ENCODE data around the gene HTR3D. TPM values are rescaled to one million over a fixed set of nuclear protein-coding genes. Genes with fewer than 3 reads are reported as not detected.

Gene HTR3D
- total and polyA plus RNA-seq, 10 of the 15 experiments (the other 5 are each of a cell fraction or from before 2014, with no cell fraction given), result not detected

- H3K36me3 ChIP-seq (ENCODE audit: control insufficient read depth in 2 of 2, insufficient read depth in 2 of 2, low read length in 1 of 2), result no peaks in the 10 kb centered on the region
- no peak for DNase-seq (ENCODE audit: low read depth, low spot score)
- no peaks in the 10 kb centered on the region for H3K9me3 ChIP-seq (replicated peaks; ENCODE audit: control insufficient read depth, insufficient read depth, low read length)
- H3K79me2 ChIP-seq (ENCODE audit: control insufficient read depth, insufficient read depth, low read length), result no peaks in the 10 kb centered on the region
- ChIA-PET SMC1A (ENCODE audit: uncharacterized antibody, unreplicated experiment) (interaction anchor here (1.2 to 1.4 kb wide), 2 partner anchors 10 to 162 kb away, joined by 3 read pairs; no protein-coding TSS in a partner anchor), CTCF (interaction anchor here (1.3 kb wide), 1 partner anchor 14 kb away, joined by 4 read pairs; no protein-coding TSS in a partner anchor), POLR2A (no interaction called here), RAD21 (ENCODE audit: unreplicated experiment) (no interaction called here)
- WGBS (ENCODE audit: insufficient coverage, insufficient replicate concordance, low lambda C conversion rate, missing lambda C conversion rate), result 28% methylated on average over 9 of the region's 9 CpGs
- H3K9ac ChIP-seq (ENCODE audit: control insufficient read depth, insufficient read depth, low read length), result no peak overlapping the region
- H3K27ac ChIP-seq (ENCODE audit: control insufficient read depth, insufficient read depth), result no peak overlapping the region
- no peak overlapping the region for H3K4me2 ChIP-seq (ENCODE audit: control insufficient read depth, insufficient read depth)
- intact Hi-C loops (cut with micrococcal nuclease; ENCODE audit: unreplicated experiment), result no loop called here
- H4K20me1 ChIP-seq (ENCODE audit: control insufficient read depth, insufficient read depth), result no peaks in the 10 kb centered on the region
- BruUV-seq (replicated peaks), result no TSS peak
- in situ Hi-C loops (cut with MboI), result no loop called here
- no peaks in the 10 kb centered on the region; a peak in 2 of 4 replicates for H3K27me3 ChIP-seq (replicated peaks in 1 of 2; ENCODE audit: control insufficient read depth in 2 of 2, insufficient read depth in 2 of 2, low read length in 1 of 2)
- ATAC-seq, result no peak
- no peak overlapping the region for H3K4me3 ChIP-seq
- FAIRE-seq, result no peak
- H3K4me1 ChIP-seq (ENCODE audit: control insufficient read depth, insufficient read depth, low read length), result no peaks in the 10 kb centered on the region
- TF ChIP-seq TCF3 (IDR thresholded peaks at IDR 0.05; ENCODE audit: borderline replicate concordance, insufficient read depth, low read depth, low read length), result no peak
- H2AFZ ChIP-seq (ENCODE audit: control insufficient read depth, low read depth, low read length), result no peak overlapping the region
These were observed 26.5 kb downstream of the HTR3D start for GRCh38 chr3:184058029-184058428.

- Histone ChIP-seq H3K4me1 (ENCODE audit: control insufficient read depth, insufficient read depth, low read length) (no peaks in the 10 kb centered on the region), H3K36me3 (ENCODE audit: control insufficient read depth in 2 of 2, insufficient read depth in 2 of 2, low read length in 1 of 2) (no peaks in the 10 kb centered on the region), H3K79me2 (ENCODE audit: control insufficient read depth, insufficient read depth, low read length) (no peaks in the 10 kb centered on the region), H4K20me1 (ENCODE audit: control insufficient read depth, insufficient read depth) (no peaks in the 10 kb centered on the region), H3K9me3 (replicated peaks; ENCODE audit: control insufficient read depth, insufficient read depth, low read length) (no peaks in the 10 kb centered on the region), H3K27me3 (replicated peaks in 1 of 2; ENCODE audit: control insufficient read depth in 2 of 2, insufficient read depth in 2 of 2, low read length in 1 of 2) (no peaks in the 10 kb centered on the region; a peak in 2 of 4 replicates), H3K9ac (ENCODE audit: control insufficient read depth, insufficient read depth, low read length) (no peak overlapping the region), H3K4me2 (ENCODE audit: control insufficient read depth, insufficient read depth) (no peak overlapping the region), H2AFZ (ENCODE audit: control insufficient read depth, low read depth, low read length) (no peak overlapping the region), H3K27ac (ENCODE audit: control insufficient read depth, insufficient read depth) (no peak overlapping the region), H3K4me3 (no peak overlapping the region)
- in situ Hi-C loops (cut with MboI) (no loop called here), intact Hi-C loops (cut with micrococcal nuclease; ENCODE audit: unreplicated experiment) (no loop called here)
- POLR2A ChIA-PET, result no interaction called here
- BruUV-seq (replicated peaks), result no TSS peak
- DNase-seq (ENCODE audit: low read depth, low spot score) (no peak), ATAC-seq (no peak), FAIRE-seq (no peak)
- SMC1A ChIA-PET (ENCODE audit: uncharacterized antibody, unreplicated experiment), result no interaction called here
- CTCF ChIA-PET, result no interaction called here
- WGBS (ENCODE audit: insufficient coverage, insufficient replicate concordance, low lambda C conversion rate, missing lambda C conversion rate), result 19% methylated on average over 7 of the region's 7 CpGs
- RAD21 ChIA-PET (ENCODE audit: unreplicated experiment), result no interaction called here
- TF ChIP-seq TCF12 (IDR thresholded peaks at IDR 0.05; ENCODE audit: low read depth, low read length), result no peak
- TF ChIP-seq REST (IDR thresholded peaks at IDR 0.05; ENCODE audit: low read depth, low read length), result no peak
- TF ChIP-seq NFYA (IDR thresholded peaks at IDR 0.05; ENCODE audit: borderline replicate concordance, low read depth, low read length), result no peak
- TF ChIP-seq RFX5 (IDR thresholded peaks at IDR 0.05; ENCODE audit: low read depth, low read length), result no peak
- no peak for TF ChIP-seq USF2 (IDR thresholded peaks at IDR 0.05; ENCODE audit: borderline replicate concordance, low read depth, low read length)
- no peak for TF ChIP-seq WRNIP1 (IDR thresholded peaks at IDR 0.05; ENCODE audit: borderline replicate concordance, low read depth, low read length)
- no peak for TF ChIP-seq CTCF (IDR thresholded peaks at IDR 0.05 in 2 of 3, conservative IDR thresholded peaks at IDR 0.05 in 1 of 3; ENCODE audit: control insufficient read depth in 2 of 3, extremely low read depth in 1 of 3, insufficient read depth in 1 of 3, low read depth in 3 of 3, low read length in 3 of 3)
- no peak for TF ChIP-seq RELB (IDR thresholded peaks at IDR 0.05; ENCODE audit: low read depth)
These were observed 27.9 kb downstream of the HTR3D start for GRCh38 chr3:184059424-184059823.
